ENCODE data around the gene ARHGAP6. TPM values are rescaled to one million over a fixed set of nuclear protein-coding genes. Genes with fewer than 3 reads are reported as not detected.

The ARHGAP6 gene
- total and polyA plus RNA-seq, 9 of the 15 experiments (the other 6 are each of a cell fraction or from before 2014, with no cell fraction given), result 12.5 to 63.6 (median 41.8) TPM

- TF ChIP-seq GTF3C2 (IDR thresholded peaks at IDR 0.05; ENCODE audit: borderline replicate concordance, extremely low read depth, insufficient read length) (no peak), CREM (IDR thresholded peaks at IDR 0.05; ENCODE audit: low read depth) (peak; percentile 72), THRAP3 (IDR thresholded peaks at IDR 0.05; ENCODE audit: borderline replicate concordance) (0 out of 2 replicates have a peak, but pooled peaks have one; percentile 30), MITF (IDR thresholded peaks at IDR 0.05) (no peak), EP400 (IDR thresholded peaks at IDR 0.05) (peak; percentile 48; the same call in 1 of the 2 replicates), RBM39 (optimal IDR thresholded peaks at IDR 0.05; ENCODE audit: low read depth, low read length) (no peak), ZBTB12 (CRISPR knock-in tag; IDR thresholded peaks at IDR 0.05) (no peak), MYBL2 (IDR thresholded peaks at IDR 0.05; ENCODE audit: low read depth) (no peak), MYBL2 (CRISPR knock-in tag; IDR thresholded peaks at IDR 0.05; ENCODE audit: borderline replicate concordance) (no peak), DLX4 (CRISPR knock-in tag; IDR thresholded peaks at IDR 0.05) (no peak), CHAMP1 (IDR thresholded peaks at IDR 0.05) (peak; percentile 79), CBX8 (IDR thresholded peaks at IDR 0.05; ENCODE audit: borderline replicate concordance, extremely low read depth, low read depth, low read length, poor library complexity, severe bottlenecking) (no peak), RBM14 (IDR thresholded peaks at IDR 0.05; ENCODE audit: borderline replicate concordance, insufficient read depth, low read depth, low read length) (no peak), ZNF165 (CRISPR knock-in tag; IDR thresholded peaks at IDR 0.05; ENCODE audit: borderline replicate concordance) (no peak), ZNF217 (CRISPR knock-in tag; IDR thresholded peaks at IDR 0.05) (no peak), FOXJ3 (CRISPR knock-in tag; IDR thresholded peaks at IDR 0.05) (no peak), LEF1 (IDR thresholded peaks at IDR 0.05) (peak; percentile 64; the same call in 1 of the 2 replicates), NBN (IDR thresholded peaks at IDR 0.05; ENCODE audit: low read depth) (peak; percentile 84)
Measured at GRCh38 chrX:11461201-11462001, 204.3 kb downstream of the ARHGAP6 start (continued).
